Muscle layer of colon (tissue), 2 donors: Measurements from ENCODE around the gene SSBP3.

Source experiments
- H3K27ac ChIP-seq: one replicate; pipeline ENCODE4 v1.7.0; 2013; ENCODE audit warnings: low read depth, mild to moderate bottlenecking, low read length, moderate library complexity
- H3K27me3 ChIP-seq, 2 donors: one replicate each; pipeline ENCODE4 v1.7.0; 2013; ENCODE audit warnings: low read length in 2 of 2, mild to moderate bottlenecking in 2 of 2; ENCODE audit not compliant: insufficient read depth in 2 of 2, control insufficient read depth in 1 of 2
- H3K36me3 ChIP-seq: one replicate; pipeline ENCODE4 v1.7.0; 2013; ENCODE audit warnings: mild to moderate bottlenecking, low read length; ENCODE audit not compliant: insufficient read depth
- H3K4me1 ChIP-seq: one replicate; pipeline ENCODE4 v1.7.0; 2013; ENCODE audit warnings: mild to moderate bottlenecking, low read length; ENCODE audit not compliant: insufficient read depth
- H3K4me3 ChIP-seq, 2 donors: one replicate each; pipeline ENCODE4 v1.7.0; 2013; ENCODE audit warnings: low read length in 2 of 2, low read depth in 1 of 2, mild to moderate bottlenecking in 1 of 2, moderate library complexity in 1 of 2
- H3K9ac ChIP-seq: one replicate; pipeline ENCODE4 v1.7.0; 2013; ENCODE audit warnings: low read length
- H3K9me3 ChIP-seq: one replicate; pipeline ENCODE4 v1.7.0; 2013; ENCODE audit warnings: mild to moderate bottlenecking, low read length
- donor health status: abdominal sarcoma.
- donor health status: Adenocarcinoma of cecum.

SSBP3 gene

GRCh38 chr1:54227091-54227602 lies 179.0 kb downstream of the SSBP3 start:
- H3K27ac ChIP-seq = no peak overlapping the region

GRCh38 chr1:54225986-54226559 lies 180.1 kb downstream of the SSBP3 start:
- Histone ChIP-seq H3K36me3 (peaks cover 11% of the 10 kb centered on the region), H3K27ac (no peak overlapping the region), H3K9me3 (no peaks in the 10 kb centered on the region), H3K9ac (no peak overlapping the region), H3K4me1 (peaks cover 10% of the 10 kb centered on the region), H3K27me3 (no peaks in the 10 kb centered on the region), H3K4me3 (no peak overlapping the region)

More at GRCh38 chr1:54227091-54227602, 179.0 kb downstream of the SSBP3 start:
- Histone ChIP-seq H3K4me1 (peaks cover 10% of the 10 kb centered on the region), H3K27me3 (no peaks in the 10 kb centered on the region), H3K9me3 (no peaks in the 10 kb centered on the region), H3K4me3 (no peak overlapping the region), H3K9ac (no peak overlapping the region), H3K36me3 (peaks cover 11% of the 10 kb centered on the region)

GRCh38 chr1:54225378-54225777 lies 180.8 kb downstream of the SSBP3 start:
- Histone ChIP-seq H3K4me1 (peaks cover 16% of the 10 kb centered on the region), H3K9me3 (no peaks in the 10 kb centered on the region), H3K4me3 (no peak overlapping the region), H3K9ac (no peak overlapping the region), H3K36me3 (peaks cover 14% of the 10 kb centered on the region), H3K27me3 (no peaks in the 10 kb centered on the region), H3K27ac (no peak overlapping the region)

- H3K4me3 ChIP-seq = no peak overlapping the region
- H3K4me1 ChIP-seq = peaks cover 23% of the 10 kb centered on the region
- peaks cover 14% of the 10 kb centered on the region for H3K36me3 ChIP-seq
- no peaks in the 10 kb centered on the region for H3K27me3 ChIP-seq
- no peak overlapping the region for H3K27ac ChIP-seq
- no peaks in the 10 kb centered on the region for H3K9me3 ChIP-seq
- H3K9ac ChIP-seq = no peak overlapping the region
Measured at GRCh38 chr1:54224233-54224632, 182.0 kb downstream of the SSBP3 start.

GRCh38 chr1:54223441-54224202 lies 182.6 kb downstream of the SSBP3 start:
- H3K36me3 ChIP-seq = peaks cover 14% of the 10 kb centered on the region
- no peak overlapping the region for H3K4me3 ChIP-seq
- no peaks in the 10 kb centered on the region for H3K9me3 ChIP-seq
- H3K27ac ChIP-seq = no peak overlapping the region
- H3K9ac ChIP-seq = no peak overlapping the region
- no peaks in the 10 kb centered on the region for H3K27me3 ChIP-seq
- peaks cover 24% of the 10 kb centered on the region for H3K4me1 ChIP-seq

- H3K9me3 ChIP-seq = no peaks in the 10 kb centered on the region
- H3K4me1 ChIP-seq = peaks cover 26% of the 10 kb centered on the region
- peaks cover 22% of the 10 kb centered on the region for H3K36me3 ChIP-seq
- no peak overlapping the region for H3K4me3 ChIP-seq
- H3K27me3 ChIP-seq = no peaks in the 10 kb centered on the region
- no peak overlapping the region for H3K27ac ChIP-seq
- H3K9ac ChIP-seq = no peak overlapping the region
Measured at GRCh38 chr1:54222711-54223110, 183.5 kb downstream of the SSBP3 start.

GRCh38 chr1:54221867-54222484 lies 184.2 kb downstream of the SSBP3 start:
- Histone ChIP-seq H3K36me3 (peaks cover 29% of the 10 kb centered on the region), H3K4me3 (no peak overlapping the region), H3K9me3 (no peaks in the 10 kb centered on the region), H3K27me3 (no peaks in the 10 kb centered on the region), H3K4me1 (peaks cover 26% of the 10 kb centered on the region), H3K9ac (no peak overlapping the region), H3K27ac (no peak overlapping the region)

GRCh38 chr1:54221113-54221834 lies 184.9 kb downstream of the SSBP3 start:
- Histone ChIP-seq H3K27ac (no peak overlapping the region), H3K27me3 (no peaks in the 10 kb centered on the region), H3K9ac (no peak overlapping the region), H3K4me1 (peaks cover 26% of the 10 kb centered on the region), H3K4me3 (no peak overlapping the region), H3K9me3 (no peaks in the 10 kb centered on the region), H3K36me3 (peaks cover 36% of the 10 kb centered on the region)

- H3K36me3 ChIP-seq = peaks cover 41% of the 10 kb centered on the region
- no peak overlapping the region for H3K4me3 ChIP-seq
- H3K27me3 ChIP-seq = no peaks in the 10 kb centered on the region
- H3K9me3 ChIP-seq = no peaks in the 10 kb centered on the region
- H3K4me1 ChIP-seq = peaks cover 26% of the 10 kb centered on the region
- peak overlapping the region; percentile 52 for H3K27ac ChIP-seq
- H3K9ac ChIP-seq = no peak overlapping the region
Measured at GRCh38 chr1:54220004-54220811, 186.0 kb downstream of the SSBP3 start.

- Histone ChIP-seq H3K36me3 (peaks cover 44% of the 10 kb centered on the region), H3K4me1 (peaks cover 26% of the 10 kb centered on the region), H3K9me3 (no peaks in the 10 kb centered on the region), H3K9ac (no peak overlapping the region), H3K27ac (peak overlapping the region; percentile 52), H3K27me3 (no peaks in the 10 kb centered on the region), H3K4me3 (no peak overlapping the region)
Measured at GRCh38 chr1:54219688-54220003, 186.5 kb downstream of the SSBP3 start.
